H1 (cell line): ENCODE data around the gene DMBX1. TPM values are rescaled to one million over a fixed set of nuclear protein-coding genes. Genes with fewer than 3 reads are reported as not detected.

Experiments
- CTCF ChIA-PET: fragments of 300-600 bp; sonication (Branson Sonifier 250); formaldehyde crosslinking; loops from one replicate; lab custom pipeline; 2021; ENCODE audit not compliant: partially characterized antibody; lab: Charles Lee
- POLR2A ChIA-PET: fragments of 300-600 bp; sonication (Branson Sonifier 250); formaldehyde crosslinking; loops from one replicate; lab custom pipeline; 2021; ENCODE audit warnings: inconsistent platforms; ENCODE audit not compliant: partially characterized antibody; lab: Charles Lee
- DNase-seq, 2 experiments: peaks; one replicate each; pipeline versions ENCODE4 v3.0.0 to v3.0.0-alpha.2; 2010 to 2022; ENCODE audit warnings: low spot score in 2 of 2, low read depth in 1 of 2, mixed read lengths in 1 of 2
- FAIRE-seq: peaks from 2 replicates; lab custom pipeline; 2011; peaks lifted over from hg19 to GRCh38; lab: Jason Lieb, UNC
- H2AFZ ChIP-seq: 2 replicates; pipeline ENCODE4 v1.8.1; 2012; ENCODE audit warnings: low read length, inconsistent platforms
- H2AK5ac ChIP-seq: 2 replicates; pipeline ENCODE4 v1.6.1; 2013; ENCODE audit warnings: low read depth, low read length
- H2BK120ac ChIP-seq: replicated peaks from 2 replicates; pipeline ENCODE3; 2013; ENCODE audit warnings: low read depth, low read length, inconsistent platforms
- H2BK12ac ChIP-seq: 2 replicates; pipeline ENCODE4 v1.6.1; 2013; ENCODE audit warnings: low read depth, low read length
- H2BK15ac ChIP-seq: 2 replicates; pipeline ENCODE4 v1.6.1; 2013; ENCODE audit warnings: low read length
- H2BK20ac ChIP-seq: 2 replicates; pipeline ENCODE4 v1.6.1; 2013; ENCODE audit warnings: low read length
- H2BK5ac ChIP-seq: 2 replicates; pipeline ENCODE4 v1.6.1; 2013; ENCODE audit warnings: low read depth, low read length
- H3K14ac ChIP-seq: 2 replicates; pipeline ENCODE4 v1.6.1; 2013; ENCODE audit warnings: inconsistent platforms; ENCODE audit not compliant: insufficient read length
- H3K18ac ChIP-seq: 2 replicates; pipeline ENCODE4 v1.6.1; 2013; ENCODE audit warnings: low read length; ENCODE audit errors: extremely low read depth
- H3K23ac ChIP-seq: 2 replicates; pipeline ENCODE4 v1.6.1; 2013; ENCODE audit warnings: inconsistent platforms; ENCODE audit not compliant: insufficient read length
- H3K23me2 ChIP-seq: 2 replicates; pipeline ENCODE4 v1.6.1; 2013; ENCODE audit warnings: low read depth, low read length
- H3K27ac ChIP-seq: 2 replicates; pipeline ENCODE4 v1.6.1; 2011; ENCODE audit warnings: low read depth, low read length, inconsistent platforms
- H3K27me3 ChIP-seq, 4 experiments: replicated peaks in 1 of 4; 1 replicate in 1 of 4; 2 replicates in 3 of 4; pipeline versions ENCODE4 v1.6.1 to v1.8.1; 2011 to 2013; ENCODE audit warnings: low read length in 3 of 4, mild to moderate bottlenecking in 3 of 4, inconsistent platforms in 2 of 4, mixed read lengths in 2 of 4, moderate library complexity in 1 of 4; ENCODE audit not compliant: control insufficient read depth in 3 of 4, insufficient read depth in 3 of 4; ENCODE audit errors: extremely low read depth in 1 of 4
- H3K36me3 ChIP-seq, 4 experiments: 2 replicates each; pipeline versions ENCODE4 v1.6.1 to v1.8.1; 2011 to 2013; ENCODE audit warnings: mild to moderate bottlenecking in 4 of 4, low read length in 3 of 4, moderate library complexity in 2 of 4, control low read depth in 1 of 4, inconsistent platforms in 1 of 4; ENCODE audit not compliant: insufficient read depth in 4 of 4, control insufficient read depth in 2 of 4
- H3K4ac ChIP-seq: replicated peaks from 2 replicates; pipeline ENCODE3; 2013; ENCODE audit warnings: low read length, low read depth, mixed read lengths, inconsistent platforms; ENCODE audit not compliant: insufficient read length
- H3K4me1 ChIP-seq, 4 experiments: replicated peaks in 1 of 4; 1 replicate in 1 of 4; 2 replicates in 3 of 4; pipeline versions ENCODE4 v1.6.1 to v1.8.1; 2011 to 2013; ENCODE audit warnings: low read length in 3 of 4, inconsistent platforms in 2 of 4, mixed read lengths in 1 of 4; ENCODE audit not compliant: insufficient read depth in 4 of 4, control insufficient read depth in 3 of 4
- H3K4me2 ChIP-seq, 2 experiments: 2 replicates each; pipeline versions ENCODE4 v1.6.1 to v1.8.1; 2011 to 2013; ENCODE audit warnings: low read depth in 2 of 2, low read length in 2 of 2, control low read depth in 1 of 2, inconsistent platforms in 1 of 2, mild to moderate bottlenecking in 1 of 2; ENCODE audit not compliant: insufficient read depth in 1 of 2
- H3K4me3 ChIP-seq, 4 experiments: fragments of 200-600, 300-600 bp in 1 of 4; sonication (generic), shearing (Covaris generic), sonication (Bioruptor Twin) in 1 of 4; 2 replicates each; pipeline versions ENCODE4 v1.5.1 to v1.8.1; 2011 to 2016; ENCODE audit warnings: low read length in 4 of 4, low read depth in 3 of 4, control low read depth in 2 of 4, inconsistent platforms in 2 of 4, mild to moderate bottlenecking in 2 of 4, mixed read lengths in 1 of 4, moderate library complexity in 1 of 4; ENCODE audit not compliant: insufficient read depth in 2 of 4; ENCODE audit errors: extremely low read depth in 1 of 4
- H3K56ac ChIP-seq: replicated peaks from 2 replicates; pipeline ENCODE3; 2013; ENCODE audit warnings: low read depth, mild to moderate bottlenecking, mixed read lengths, low read length, inconsistent platforms; ENCODE audit not compliant: insufficient read length
- H3K79me1 ChIP-seq: 2 replicates; pipeline ENCODE4 v1.6.1; 2013; ENCODE audit warnings: low read depth, low read length, control low read depth
- H3K79me2 ChIP-seq, 2 experiments: 2 replicates each; pipeline versions ENCODE4 v1.6.1 to v1.8.1; 2012 to 2013; ENCODE audit warnings: low read length in 2 of 2, mild to moderate bottlenecking in 2 of 2, inconsistent platforms in 1 of 2; ENCODE audit not compliant: insufficient read depth in 2 of 2, control insufficient read depth in 1 of 2
- H3K9ac ChIP-seq, 4 experiments: replicated peaks in 1 of 4; 1 replicate in 1 of 4; 2 replicates in 3 of 4; pipeline versions ENCODE4 v1.6.1 to v1.8.1; 2011 to 2013; ENCODE audit warnings: low read depth in 3 of 4, low read length in 3 of 4, control low read depth in 2 of 4, mild to moderate bottlenecking in 2 of 4, moderate library complexity in 2 of 4, inconsistent platforms in 1 of 4; ENCODE audit errors: extremely low read depth in 1 of 4
- H3K9me3 ChIP-seq, 2 experiments: 2 replicates each; pipeline versions ENCODE4 v1.6.1 to v1.8.1; 2012 to 2013; ENCODE audit warnings: mild to moderate bottlenecking in 2 of 2, moderate library complexity in 2 of 2, control low read depth in 1 of 2, inconsistent platforms in 1 of 2, low read depth in 1 of 2, low read length in 1 of 2, mixed read lengths in 1 of 2; ENCODE audit not compliant: insufficient read depth in 2 of 2
- H4K20me1 ChIP-seq, 2 experiments: replicated peaks in 1 of 2; 2 replicates each; pipeline versions ENCODE3 to v1.8.1; 2011 to 2013; ENCODE audit warnings: inconsistent platforms in 2 of 2, low read length in 2 of 2, mild to moderate bottlenecking in 1 of 2; ENCODE audit not compliant: insufficient read depth in 2 of 2, control insufficient read depth in 1 of 2
- H4K5ac ChIP-seq: 2 replicates; pipeline ENCODE4 v1.6.1; 2013; ENCODE audit warnings: low read length, low read depth, mixed read lengths, inconsistent platforms; ENCODE audit not compliant: insufficient read length
- H4K8ac ChIP-seq: 2 replicates; pipeline ENCODE4 v1.8.0; 2013; ENCODE audit warnings: mild to moderate bottlenecking, moderate library complexity, low read length, inconsistent platforms; ENCODE audit not compliant: insufficient read depth; ENCODE audit errors: extremely low read depth
- H4K91ac ChIP-seq: replicated peaks from 2 replicates; pipeline ENCODE3; 2013; ENCODE audit warnings: low read length, mixed read lengths, inconsistent platforms; ENCODE audit not compliant: insufficient read length
- CBX5 ChIP-seq: fragments of 300-800, 300-1000 bp; sonication (generic); IDR thresholded peaks from 2 replicates; pipeline ENCODE4 v1.7.1; 2016; ENCODE audit warnings: antibody characterized with exemption, low read length, low read depth
- CBX8 ChIP-seq: fragments of 300-800, 300-1000 bp; sonication (generic); IDR thresholded peaks from 2 replicates; pipeline ENCODE4 v1.7.1; 2016; ENCODE audit warnings: low read depth, low read length, borderline replicate concordance
- CTBP2 ChIP-seq: IDR thresholded peaks from 2 replicates; pipeline ENCODE4 v1.7.0; 2011; ENCODE audit warnings: borderline replicate concordance, mild to moderate bottlenecking, moderate library complexity, mixed read lengths, low read length; ENCODE audit not compliant: insufficient read depth, insufficient read length
- CTCF ChIP-seq, 3 experiments: IDR thresholded peaks; 1 replicate in 2 of 3; 2 replicates in 1 of 3; pipeline versions ENCODE4 v1.5.1 to v1.6.1; 2011; ENCODE audit warnings: low read length in 3 of 3, mild to moderate bottlenecking in 3 of 3, inconsistent platforms in 2 of 3, low read depth in 1 of 3, moderate library complexity in 1 of 3; ENCODE audit not compliant: insufficient read depth in 1 of 3; ENCODE audit errors: control extremely low read depth in 1 of 3
- FOSL1 ChIP-seq: IDR thresholded peaks from 2 replicates; pipeline ENCODE4 v1.6.1; 2011; ENCODE audit warnings: mild to moderate bottlenecking, low read depth, low read length, moderate library complexity; ENCODE audit not compliant: insufficient read depth
- HDAC6 ChIP-seq: IDR thresholded peaks from one replicate; pipeline ENCODE4 v1.7.1; 2012; ENCODE audit warnings: low read depth, mild to moderate bottlenecking, inconsistent platforms, low read length, moderate library complexity
- JUN ChIP-seq: IDR thresholded peaks from 2 replicates; pipeline ENCODE4 v1.6.1; 2011; ENCODE audit warnings: low read depth, mild to moderate bottlenecking, improper control_type of control experiment, low read length
- POLR2A ChIP-seq, 2 experiments: IDR thresholded peaks; 1 replicate in 1 of 2; 2 replicates in 1 of 2; pipeline ENCODE4 v1.6.1; 2011; ENCODE audit warnings: low read depth in 2 of 2, low read length in 2 of 2, mild to moderate bottlenecking in 2 of 2; ENCODE audit errors: control extremely low read depth in 1 of 2
- USF2 ChIP-seq: IDR thresholded peaks from 2 replicates; pipeline ENCODE4 v1.6.1; 2011; ENCODE audit warnings: low read length, improper control_type of control experiment
- WGBS, 2 experiments: shearing (Covaris generic) in 1 of 2; methylation state at CpG; one replicate each; pipeline versions ENCODE4 v1.1.6 to v1.1.7; 2013 to 2015; ENCODE audit warnings: low lambda C conversion rate in 2 of 2, mixed read lengths in 2 of 2, inconsistent platforms in 1 of 2, low coverage in 1 of 2, missing lambda C conversion rate in 1 of 2; ENCODE audit not compliant: insufficient replicate concordance in 2 of 2, insufficient coverage in 1 of 2, insufficient read length in 1 of 2; ENCODE audit errors: extremely low coverage in 1 of 2, missing lambda C conversion rate in 1 of 2; 5-methylcytosine and 5-hydroxymethylcytosine counted together
- polyA plus RNA-seq, 7 experiments: library from polyadenylated mRNA; depleted of rRNA in 3 of 7; stranded (reverse) in 5 of 7; unstranded in 2 of 7; fragments of >200 nt in 5 of 7; fragments of 200-250 nt in 2 of 7; gene quantifications; 1 replicate in 5 of 7; 2 replicates in 1 of 7; 4 replicates in 1 of 7; pipeline versions ENCODE4 v1.2.1 to v1.2.3, GENCODE V29; 2011 to 2013; ENCODE audit warnings: missing spikeins in 2 of 7, mixed read lengths in 2 of 7
- total RNA-seq: library from RNA; stranded (reverse); fragmentation: NEBNext Ultra II Directional; extraction: Animal tissue kit (Norgen Biotek cat#: 25700); gene quantifications from 2 replicates; pipeline ENCODE4 v1.2.1, GENCODE V29; 2021
- TF ChIP-seq, protein P1 (sequence below): IDR thresholded peaks from 2 replicates; pipeline ENCODE4 v1.6.1; 2012; ENCODE audit warnings: inconsistent platforms

DMBX1 gene
- total and polyA plus RNA-seq, 2 of the 8 experiments (the other 6 are each of a cell fraction or from before 2014, with no cell fraction given), result 0.23 to 0.30 TPM

- H3K27me3 ChIP-seq, result peaks cover 20 to 64% (median 51%) of the 10 kb centered on the region in 4 experiments
- no peak overlapping the region for H4K5ac ChIP-seq
- no peak overlapping the region for H3K18ac ChIP-seq
- H4K20me1 ChIP-seq, result peaks cover 1 to 3% of the 10 kb centered on the region in 2 experiments
- H3K56ac ChIP-seq, result no peak overlapping the region
- H3K9ac ChIP-seq, result no peak overlapping the region
- no peaks in the 10 kb centered on the region for H3K36me3 ChIP-seq
- no peak for DNase-seq
- no peak overlapping the region for H4K8ac ChIP-seq
- no peak overlapping the region for H2BK5ac ChIP-seq
- peaks cover 0 to 2% (median 0%) of the 10 kb centered on the region in 4 experiments; a peak in 3 of 7 replicates for H3K4me1 ChIP-seq
- ChIA-PET POLR2A (interaction anchor here (0.6 kb wide), 1 partner anchor 1024 kb away, joined by 3 read pairs; no protein-coding TSS in a partner anchor), CTCF (interaction anchor here (1.3 to 25.0 kb wide), 5 partner anchors 6 to 96 kb away, joined by 4 to 1068 read pairs (median 322); partner anchors contain the start of genes DMBX1 and KNCN)
- H2BK20ac ChIP-seq, result no peak overlapping the region
- H2BK15ac ChIP-seq, result no peak overlapping the region
- no peaks in the 10 kb centered on the region for H3K79me2 ChIP-seq
- no peak overlapping the region for H3K4ac ChIP-seq
- H3K23me2 ChIP-seq, result peaks cover 5% of the 10 kb centered on the region; the same call in 1 of the 2 replicates
- H3K27ac ChIP-seq, result no peak overlapping the region
- no peak overlapping the region for H2BK120ac ChIP-seq
- H4K91ac ChIP-seq, result no peak overlapping the region
- no peak overlapping the region for H3K4me3 ChIP-seq
- no peak overlapping the region for H3K14ac ChIP-seq
- H2AFZ ChIP-seq, result no peak overlapping the region
- WGBS, 2 experiments, result 86% methylated on average over 1 of the region's 1 CpG; no CpG with 5 or more reads in 1 of the 2 experiments
- no peak overlapping the region for H3K23ac ChIP-seq
- no peak overlapping the region for H2AK5ac ChIP-seq
- H3K4me2 ChIP-seq, result no peak overlapping the region
- H3K9me3 ChIP-seq, result no peaks in the 10 kb centered on the region
- no peak for FAIRE-seq
- no peak overlapping the region for H2BK12ac ChIP-seq
- H3K79me1 ChIP-seq, result no peaks in the 10 kb centered on the region
- TF ChIP-seq FOSL1 (no peak), CTCF (IDR thresholded peaks at IDR 0.05; ENCODE audit: control extremely low read depth in 1 of 3, insufficient read depth in 1 of 3, low read depth in 1 of 3, low read length in 3 of 3) (no peak), USF2 (no peak), CTBP2 (no peak), HDAC6 (no peak), JUN (no peak), CBX5 (no peak), CBX8 (no peak), POLR2A (IDR thresholded peaks at IDR 0.05; ENCODE audit: control extremely low read depth in 1 of 2, low read depth in 2 of 2, low read length in 2 of 2) (no peak)
- TF ChIP-seq, protein P1, sequence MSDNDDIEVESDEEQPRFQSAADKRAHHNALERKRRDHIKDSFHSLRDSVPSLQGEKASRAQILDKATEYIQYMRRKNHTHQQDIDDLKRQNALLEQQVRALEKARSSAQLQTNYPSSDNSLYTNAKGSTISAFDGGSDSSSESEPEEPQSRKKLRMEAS, result no peak
Measured at GRCh38 chr1:46536527-46536926, 46.9 kb downstream of the DMBX1 start.
